NCI-H82 treated with DMSO at 0.1 percent for 48 hours (cell line): ENCODE measurements around the gene MATK.

ENCODE experiments used
- DNase-seq: peaks from one replicate; lab custom pipeline; 2025; ENCODE audit not compliant: unreplicated experiment; lab: John Stamatoyannopoulos, UW

Gene MATK

DNA sequence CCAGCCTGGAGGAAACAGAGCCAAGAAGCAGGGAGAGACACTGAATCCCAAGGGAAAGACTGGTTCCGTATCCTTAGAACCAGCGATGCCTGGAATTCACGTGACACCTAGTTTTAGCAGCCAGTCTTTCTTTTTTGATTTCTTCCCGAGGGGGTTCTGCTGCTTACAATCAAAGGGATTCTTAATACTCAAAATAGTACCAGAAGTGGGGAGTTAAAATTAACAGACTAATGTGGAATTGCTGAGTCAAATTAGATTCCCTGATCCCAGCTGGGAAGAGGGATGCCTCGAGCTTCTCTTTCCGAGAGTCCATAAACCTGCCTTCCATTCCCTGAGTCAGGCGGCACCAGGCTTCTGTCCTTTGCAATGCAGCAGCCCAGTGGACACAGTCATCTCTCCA is 4.8 kb upstream of the MATK start:
- DNase-seq, result no peak

- no peak for DNase-seq
These were observed 4.1 kb upstream of the MATK start for GRCh38 chr19:3790209-3790734.

DNA sequence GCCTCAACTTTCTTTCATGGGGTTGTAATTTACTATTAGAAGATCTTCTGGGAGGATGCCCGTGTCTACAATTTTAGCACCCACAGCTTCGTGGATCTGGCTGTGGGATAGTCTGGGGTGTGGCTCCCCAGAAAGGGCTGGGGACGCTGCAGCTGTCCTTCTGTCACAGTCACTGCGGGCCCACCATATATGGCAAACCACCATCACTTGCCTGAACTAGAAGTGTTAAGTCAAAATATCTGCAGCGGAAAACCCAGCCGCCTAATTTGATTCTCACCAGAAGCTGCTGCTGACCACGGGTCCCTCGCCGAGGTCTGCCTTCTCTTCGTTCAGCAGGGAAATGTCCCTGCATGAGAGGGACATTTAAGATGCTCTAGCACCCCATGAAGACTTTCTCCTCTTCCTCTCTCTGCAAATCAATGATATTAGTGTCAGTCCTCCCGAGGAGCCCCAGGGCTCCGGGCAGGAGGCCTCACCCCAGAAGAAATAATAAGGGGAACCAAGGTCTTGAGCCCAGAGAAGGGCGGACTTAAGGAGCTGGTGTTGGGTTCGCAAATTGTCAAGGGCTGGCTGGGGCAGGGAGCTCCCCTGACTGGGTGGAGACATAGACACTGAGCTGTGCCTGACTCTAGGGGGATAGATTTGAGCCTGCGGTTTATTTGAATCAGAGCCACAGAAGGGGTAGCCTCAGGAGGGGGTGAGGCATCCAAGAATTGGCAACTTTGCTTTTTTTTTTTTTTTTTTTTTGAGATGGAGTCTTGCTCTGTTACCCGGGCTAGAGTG is 3.0 kb upstream of the MATK start:
- DNase-seq, result no peak

DNA sequence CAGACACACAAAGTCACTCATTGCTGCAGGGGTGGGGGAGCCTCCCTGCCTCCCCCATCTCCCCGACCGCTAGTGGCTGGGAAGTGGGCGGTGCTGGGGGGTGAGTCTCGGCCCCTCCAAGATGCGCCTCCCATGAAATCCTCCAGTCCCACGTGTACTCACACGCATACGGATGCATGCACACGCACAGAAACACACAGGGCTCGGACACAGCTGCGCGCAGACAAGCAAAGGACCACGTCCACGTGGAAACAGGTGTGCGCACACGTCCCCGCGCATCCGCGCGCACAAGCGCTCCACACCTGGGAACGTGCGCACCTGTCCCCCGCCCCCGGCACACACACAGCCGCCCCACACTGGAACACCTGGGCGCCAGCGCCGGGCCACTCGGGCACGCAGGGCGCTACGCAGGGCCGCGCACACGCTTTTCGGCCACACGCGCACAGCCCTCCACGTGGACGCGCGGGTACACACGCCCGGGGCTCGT is 687 bp downstream of the MATK start:
- DNase-seq, result no peak

GRCh38 chr19:3784607-3785450 is 1.4 kb downstream of the MATK start:
- DNase-seq, result no peak

DNA sequence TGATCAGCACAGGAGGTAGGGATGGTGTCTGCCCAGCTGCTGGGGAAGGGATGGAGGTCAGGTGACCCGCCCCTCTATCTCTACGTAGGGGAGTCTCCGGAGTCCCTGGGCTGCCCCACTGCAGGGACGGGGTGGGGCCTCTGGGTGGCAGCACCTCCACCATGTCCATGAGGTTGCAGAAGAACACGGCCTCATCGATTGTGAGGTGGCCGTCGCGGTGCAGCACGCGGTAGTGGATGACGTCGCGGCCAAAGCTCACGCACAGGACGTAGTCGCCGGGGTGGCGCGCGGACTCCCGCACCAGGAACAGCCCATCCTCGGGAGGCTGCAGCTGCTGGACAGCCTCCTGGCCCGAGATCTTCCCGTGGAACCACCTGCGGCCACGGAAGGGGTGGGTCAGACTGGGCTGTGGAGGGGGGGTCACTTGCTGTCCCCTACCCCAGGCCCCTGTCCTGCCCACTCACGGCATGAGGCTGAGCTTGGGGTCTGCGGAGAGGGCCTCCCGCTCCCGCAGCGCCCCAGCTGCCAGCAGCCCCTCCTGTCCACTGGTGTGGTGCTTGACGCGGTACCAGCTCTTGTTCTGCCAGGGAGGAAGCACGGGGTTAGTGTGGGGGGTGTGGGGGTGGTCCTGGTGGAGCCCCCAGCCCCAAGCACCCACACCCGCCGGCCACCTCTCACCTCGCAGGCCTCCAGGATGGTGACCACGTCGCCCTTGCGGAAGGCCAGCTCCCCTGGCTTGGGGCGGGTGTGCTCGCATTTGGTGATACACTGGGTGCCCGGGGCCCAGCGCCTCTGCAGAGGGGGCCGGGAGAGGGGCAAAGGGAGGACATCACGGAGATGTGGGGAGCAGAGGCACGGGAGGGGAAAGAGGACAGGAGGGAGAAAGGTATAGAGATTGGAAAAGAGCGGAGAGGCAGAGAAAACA is 2.3 kb downstream of the MATK start:
- DNase-seq, result no peak

- DNase-seq, result no peak
These were observed 3.3 kb downstream of the MATK start for GRCh38 chr19:3782903-3783302.

DNA sequence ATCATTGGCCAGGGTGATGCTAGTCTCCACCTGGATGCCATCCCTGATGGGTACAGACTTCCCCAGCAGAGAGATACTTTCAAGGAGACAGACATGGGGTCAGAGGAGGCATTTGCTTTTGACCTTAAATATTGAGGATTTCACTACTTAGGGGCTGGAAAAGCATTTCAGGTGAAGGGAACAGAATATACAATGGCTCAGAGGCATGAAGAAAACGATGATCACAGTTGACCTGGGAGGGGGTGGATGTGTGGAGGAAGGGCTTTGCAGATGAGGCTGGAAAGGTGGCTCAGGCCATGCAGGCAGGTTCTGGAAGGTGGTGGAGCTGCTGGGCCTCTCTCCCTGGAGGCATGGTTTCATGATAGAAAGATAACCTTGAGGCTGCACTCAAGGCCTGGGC is 3.9 kb downstream of the MATK start:
- no peak for DNase-seq

- no peak for DNase-seq
These were observed 4.6 kb downstream of the MATK start for GRCh38 chr19:3781603-3782002.

GRCh38 chr19:3780786-3781304 is 5.3 kb downstream of the MATK start:
- DNase-seq, result no peak

GRCh38 chr19:3778899-3779723 is 7.1 kb downstream of the MATK start:
- no peak for DNase-seq

- DNase-seq, result no peak
These were observed 7.9 kb downstream of the MATK start for GRCh38 chr19:3778104-3778867.

- no peak for DNase-seq
These were observed 9.6 kb downstream of the MATK start for GRCh38 chr19:3776479-3777040.

DNA sequence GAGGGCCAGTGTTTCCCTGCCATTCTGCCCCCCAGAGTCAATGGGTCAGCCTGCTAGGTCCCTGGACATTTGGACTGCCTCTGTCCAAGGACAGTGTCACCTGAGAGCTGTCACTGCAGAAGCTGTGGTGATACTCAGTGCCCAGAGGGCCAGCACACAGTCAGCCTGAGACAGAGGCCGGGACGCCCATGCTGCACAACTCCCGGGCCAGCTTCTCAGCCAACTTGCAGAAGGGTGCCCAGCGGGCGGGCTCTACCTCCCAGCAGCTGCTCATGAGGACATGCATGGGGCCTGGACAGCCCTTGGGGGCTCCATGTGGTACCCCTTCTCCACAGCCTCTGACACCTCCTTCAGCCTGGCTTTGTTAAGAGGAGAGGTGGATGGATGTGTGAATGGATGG is 10.3 kb downstream of the MATK start:
- DNase-seq, result no peak

DNA sequence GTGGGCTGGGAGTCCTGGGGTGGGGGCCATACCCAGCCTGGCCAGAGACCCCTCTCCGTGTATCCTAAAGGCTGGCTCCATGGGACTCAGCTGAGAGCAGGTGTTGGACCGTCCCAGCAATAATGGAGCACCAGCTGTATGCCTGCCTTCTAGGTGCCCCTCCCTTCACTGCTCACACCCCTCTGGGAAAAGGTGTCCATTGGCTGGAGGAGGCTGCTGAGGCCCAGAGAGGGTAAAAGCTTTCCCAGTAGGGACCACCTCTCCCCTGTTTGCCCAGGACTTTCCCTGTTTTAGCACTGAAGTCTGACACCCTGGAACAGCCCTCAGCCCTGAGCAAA is 10.8 kb downstream of the MATK start:
- no peak for DNase-seq

- peak; percentile 50 for DNase-seq
These were observed 11.4 kb downstream of the MATK start for GRCh38 chr19:3774621-3775373.

DNA sequence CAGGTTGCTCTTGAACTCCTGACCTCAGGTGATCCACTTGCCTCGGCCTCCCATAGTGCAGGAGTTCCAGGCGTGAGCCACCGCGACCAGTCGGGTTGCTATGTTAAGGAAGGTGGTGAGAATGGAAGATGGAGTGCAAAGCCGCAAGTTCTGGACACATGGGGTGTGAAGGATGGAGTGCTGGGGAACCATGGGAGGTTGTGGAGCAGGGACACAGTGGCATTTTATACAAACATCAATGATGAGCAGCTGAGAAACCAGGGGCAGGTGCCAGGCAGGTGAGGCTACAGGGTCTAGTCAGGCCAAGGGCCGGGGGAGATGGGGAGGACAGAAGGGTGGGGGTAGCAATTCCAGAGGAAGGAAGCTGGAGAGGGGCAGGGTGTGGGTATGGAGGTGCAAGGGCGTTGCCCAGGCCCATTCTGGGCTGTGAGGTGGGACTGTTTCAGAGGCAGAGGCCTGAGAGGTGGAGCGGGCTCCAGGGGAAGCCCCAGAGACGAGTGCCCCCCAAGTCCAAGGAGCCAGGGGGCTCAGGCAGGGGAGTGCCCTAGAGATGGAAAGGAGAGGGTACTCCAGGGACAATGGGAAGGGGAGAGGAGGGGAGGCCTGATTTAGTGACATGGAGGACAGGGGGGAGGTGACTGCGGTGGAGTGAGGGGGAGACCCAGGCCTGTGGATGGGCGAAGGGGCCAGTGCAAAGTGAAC is 12.2 kb downstream of the MATK start:
- DNase-seq, result no peak
